GM21515 (cell line): ENCODE data around the gene S100A5.
"Not testable (repeated sequence)": the region's sequence is repeated elsewhere in the genome, so short reads cannot be mapped to it uniquely, and the experiment has no call there.

Source experiments
- ATAC-seq: cut with Tn5 transposase; IDR thresholded peaks from one replicate; pipeline ENCODE4 v1.9.1; 2021; ENCODE audit not compliant: unreplicated experiment

The S100A5 gene

DNA sequence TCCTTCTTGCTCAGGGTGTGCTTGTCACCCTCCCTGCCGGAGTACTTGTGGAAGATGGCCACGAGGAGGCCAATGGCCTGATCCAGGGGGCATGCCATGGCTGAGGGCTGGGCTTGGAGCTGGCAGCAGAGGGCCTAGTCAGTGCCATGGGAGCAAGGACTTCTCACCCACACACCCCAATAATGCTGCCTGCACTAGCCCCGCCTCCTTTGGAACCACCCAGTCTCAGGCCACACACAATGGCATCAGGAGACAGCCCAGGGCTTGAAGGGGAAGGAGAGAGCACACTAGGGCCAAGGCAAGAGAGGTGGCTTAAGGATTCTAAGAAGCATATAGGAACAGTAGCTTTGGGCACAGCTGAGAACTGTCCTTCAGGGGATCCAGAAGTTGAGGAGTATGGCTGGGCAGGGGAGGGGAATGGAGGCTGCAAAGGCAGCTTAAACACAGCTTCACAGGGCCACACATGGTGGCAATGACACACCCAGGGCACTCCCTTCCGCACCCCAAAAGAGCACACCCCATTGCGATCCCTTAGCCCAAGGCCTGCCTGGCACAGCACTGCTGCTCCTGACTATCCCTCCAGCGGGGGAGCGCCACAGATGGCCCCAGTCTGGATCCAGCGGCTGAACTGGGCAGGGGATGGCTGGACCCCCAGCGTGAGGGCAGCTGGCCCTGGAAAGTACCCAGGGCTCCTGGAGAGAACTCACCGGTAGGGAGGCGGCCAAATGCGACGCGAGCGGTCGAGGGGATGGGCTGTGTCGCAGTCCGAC, 5.3 kb downstream of the S100A5 start, which contains the start of gene S100A6:
TSS of gene S100A6 (minus strand) at position 750 of the 770 bp plus-strand sequence. CDS start at position 98, 652 bp downstream.
- no peak for ATAC-seq

GRCh38 chr1:153534925-153535241, 5.9 kb downstream of the S100A5 start:
- ATAC-seq = no peak

DNA sequence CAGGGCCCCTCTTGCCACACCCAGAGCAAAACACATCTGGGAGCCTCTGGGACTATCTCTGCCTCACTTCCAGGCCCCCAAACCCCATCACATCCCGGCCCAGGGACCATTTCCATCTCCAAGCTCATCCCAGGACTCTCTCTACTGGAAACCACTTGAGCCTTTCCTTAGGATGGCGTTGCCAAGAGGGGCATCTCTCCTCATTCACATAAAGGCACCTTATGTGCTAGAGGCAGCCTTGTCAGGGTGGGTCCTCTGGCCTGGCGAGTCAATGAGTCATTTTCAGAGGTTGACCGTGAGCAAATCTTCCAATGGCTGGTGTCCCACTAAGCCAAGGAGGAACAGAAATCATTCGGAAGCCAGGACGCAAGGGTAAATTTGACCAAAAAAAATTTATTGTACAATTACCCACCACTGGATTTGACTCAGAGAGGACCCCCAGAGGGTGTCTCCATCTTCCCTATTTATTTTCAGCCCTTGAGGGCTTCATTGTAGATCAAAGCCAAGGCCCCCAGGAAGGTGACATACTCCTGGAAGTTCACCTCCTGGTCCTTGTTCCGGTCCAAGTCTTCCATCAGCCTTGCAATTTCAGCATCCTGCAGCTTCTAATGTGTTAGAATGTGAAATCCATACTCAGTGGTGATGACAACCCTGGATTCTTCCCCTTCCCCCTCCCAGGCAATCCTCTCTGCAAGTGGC, 6.4 kb downstream of the S100A5 start:
- ATAC-seq = no peak

DNA sequence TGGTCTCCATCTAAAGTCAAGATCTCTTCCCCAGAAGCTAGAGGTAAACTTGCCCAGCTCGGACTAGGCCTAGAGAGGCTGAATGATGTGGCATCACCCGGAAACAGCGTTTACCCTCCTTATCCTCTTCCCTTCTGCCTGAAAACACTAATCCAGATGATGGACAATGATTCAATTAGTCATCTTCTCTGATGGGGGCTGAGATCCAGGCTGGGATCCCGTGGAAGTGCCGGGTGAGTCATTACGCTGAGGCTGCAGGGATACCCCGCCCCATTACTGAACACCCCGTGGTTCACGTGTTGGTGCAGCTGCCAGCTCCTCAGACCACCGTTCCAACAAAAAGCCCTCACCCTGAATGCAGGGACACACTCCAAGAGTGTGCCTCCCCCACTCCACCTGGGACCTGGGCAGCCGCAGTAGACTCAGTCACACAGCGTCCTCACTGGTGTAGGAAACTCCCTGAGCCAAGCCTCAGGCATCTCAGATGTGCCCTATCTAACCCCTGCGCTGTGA, 7.0 kb downstream of the S100A5 start:
- ATAC-seq = no peak

GRCh38 chr1:153532769-153533599, 7.8 kb downstream of the S100A5 start:
- ATAC-seq = no peak

DNA sequence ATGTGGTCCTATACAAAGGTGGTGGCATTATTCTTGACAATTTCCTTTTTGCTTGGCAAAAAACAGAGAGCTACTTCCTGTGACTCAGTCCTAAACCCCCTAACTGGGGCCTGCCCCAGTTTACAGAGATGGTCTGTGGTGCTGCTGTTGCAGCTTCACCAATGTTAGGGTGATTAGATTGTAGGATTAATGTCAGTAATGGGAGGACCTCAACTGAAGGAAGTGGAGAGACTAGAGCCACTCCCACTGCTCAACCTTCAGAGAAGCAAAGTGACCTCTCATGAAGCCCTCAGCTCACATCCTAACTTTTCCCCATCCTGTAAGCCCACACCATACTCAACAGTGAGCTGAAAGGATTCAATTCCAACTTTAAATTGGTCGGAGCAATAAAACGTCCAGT, 8.6 kb downstream of the S100A5 start:
- no peak for ATAC-seq

- no peak for ATAC-seq
Observed at GRCh38 chr1:153531638-153532037, 9.1 kb downstream of the S100A5 start.

- ATAC-seq = no peak
Observed at GRCh38 chr1:153527683-153528040, 13.1 kb downstream of the S100A5 start.

- ATAC-seq = no peak
Observed at GRCh38 chr1:153527023-153527682, 13.6 kb downstream of the S100A5 start.

- ATAC-seq = no peak
Observed at GRCh38 chr1:153526132-153526543, 14.6 kb downstream of the S100A5 start.

GRCh38 chr1:153525088-153525728, 15.5 kb downstream of the S100A5 start:
- no peak for ATAC-seq

DNA sequence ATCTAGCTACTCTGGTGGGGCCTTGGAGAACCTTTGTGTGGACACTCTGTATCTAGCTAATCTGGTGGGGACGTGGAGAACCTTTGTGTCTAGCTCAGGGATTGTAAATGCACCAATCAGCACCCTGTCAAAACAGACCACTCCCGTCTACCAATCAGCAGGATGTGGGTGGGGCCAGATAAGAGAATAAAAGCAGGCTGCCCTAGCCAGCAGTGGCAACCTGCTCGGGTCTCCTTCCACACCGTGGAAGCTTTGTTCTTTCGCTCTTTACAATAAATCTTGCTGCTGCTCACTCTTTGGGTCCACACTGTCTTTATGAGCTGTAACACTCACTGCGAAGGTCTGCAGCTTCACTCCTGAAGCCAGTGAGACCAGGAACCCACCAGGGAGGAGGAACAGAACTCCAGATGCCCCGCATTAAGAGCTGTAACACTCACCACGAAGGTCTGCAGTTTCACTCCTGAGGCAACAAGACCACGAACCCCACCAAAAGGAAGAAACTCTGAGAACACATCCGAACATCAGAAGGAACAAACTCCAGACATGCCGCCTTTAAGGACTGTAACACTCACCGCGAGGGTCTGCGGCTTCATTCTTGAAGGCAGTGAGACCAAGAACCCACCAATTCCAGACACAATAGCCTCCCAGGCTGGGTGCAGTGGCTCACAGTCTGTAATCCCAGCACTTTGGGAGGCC, 18.2 kb downstream of the S100A5 start:
- not testable (repeated sequence) for ATAC-seq

DNA sequence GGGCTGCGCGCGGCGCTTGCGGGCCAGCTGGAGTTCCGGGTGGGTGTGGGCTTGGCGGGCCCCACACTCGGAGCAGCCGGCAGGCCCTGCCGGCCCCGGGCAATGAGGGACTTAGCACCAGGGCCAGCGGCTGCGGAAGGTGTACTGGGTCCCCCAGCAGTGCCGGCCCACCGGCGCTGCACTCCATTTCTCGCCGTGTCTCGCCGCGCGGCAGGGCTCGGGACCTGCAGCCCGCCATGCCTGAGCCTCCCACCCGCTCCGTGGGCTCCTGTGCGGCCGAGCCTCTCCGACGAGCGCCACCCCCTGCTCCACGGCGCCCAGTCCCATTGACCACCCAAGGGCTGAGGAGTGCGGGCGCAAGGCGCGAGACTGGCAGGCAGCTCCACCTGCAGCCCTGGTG, 18.9 kb downstream of the S100A5 start:
- ATAC-seq = not testable (repeated sequence)

GRCh38 chr1:153520818-153521476, 19.8 kb downstream of the S100A5 start:
- no peak for ATAC-seq

DNA sequence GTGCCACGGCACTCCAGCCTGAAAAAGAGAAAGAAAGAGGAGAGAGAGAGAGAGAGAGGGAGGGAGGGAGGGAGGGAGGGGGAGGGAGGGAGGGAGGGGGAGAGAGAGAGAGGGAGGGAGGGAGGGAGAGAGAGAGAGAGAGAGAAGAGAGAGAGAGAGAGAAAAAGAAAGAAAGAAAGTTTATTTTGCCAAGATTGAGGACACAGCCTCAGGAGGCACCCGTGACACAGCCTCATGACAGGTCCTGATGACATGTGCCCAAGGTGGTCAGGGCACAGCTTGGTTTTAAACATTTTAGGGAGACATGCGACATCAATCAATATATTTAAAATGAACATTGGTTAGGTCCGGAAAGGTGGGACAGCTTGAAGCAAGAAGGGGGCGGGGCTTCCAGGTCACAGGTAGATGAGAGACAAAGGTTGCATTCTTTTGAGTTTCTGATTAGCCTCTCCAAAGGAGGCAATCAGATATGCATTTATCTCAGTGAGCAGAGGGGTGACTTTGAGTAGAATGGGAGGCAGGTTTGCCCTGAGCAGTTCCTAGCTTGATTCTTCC, 20.5 kb downstream of the S100A5 start:
- not testable (repeated sequence) for ATAC-seq

DNA sequence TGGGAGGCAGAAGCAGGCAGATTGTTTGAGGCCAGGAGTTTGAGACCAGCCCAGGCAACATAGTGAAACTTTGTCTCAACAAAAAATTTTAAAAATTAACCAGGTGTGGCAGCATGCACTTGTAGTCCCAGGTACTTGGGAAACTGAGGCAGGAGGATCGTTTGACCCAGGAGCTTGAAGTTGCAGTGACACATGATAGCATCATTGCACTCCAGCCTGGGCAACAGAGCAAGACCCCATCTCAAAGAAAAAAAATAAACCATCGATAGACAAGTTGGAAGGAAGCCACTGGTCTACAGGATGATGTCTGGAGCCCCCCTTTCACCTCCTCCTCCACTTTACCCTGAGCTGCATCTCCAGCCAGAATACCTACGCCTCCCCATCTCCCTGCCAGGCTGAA, 21.5 kb downstream of the S100A5 start:
- no peak for ATAC-seq

DNA sequence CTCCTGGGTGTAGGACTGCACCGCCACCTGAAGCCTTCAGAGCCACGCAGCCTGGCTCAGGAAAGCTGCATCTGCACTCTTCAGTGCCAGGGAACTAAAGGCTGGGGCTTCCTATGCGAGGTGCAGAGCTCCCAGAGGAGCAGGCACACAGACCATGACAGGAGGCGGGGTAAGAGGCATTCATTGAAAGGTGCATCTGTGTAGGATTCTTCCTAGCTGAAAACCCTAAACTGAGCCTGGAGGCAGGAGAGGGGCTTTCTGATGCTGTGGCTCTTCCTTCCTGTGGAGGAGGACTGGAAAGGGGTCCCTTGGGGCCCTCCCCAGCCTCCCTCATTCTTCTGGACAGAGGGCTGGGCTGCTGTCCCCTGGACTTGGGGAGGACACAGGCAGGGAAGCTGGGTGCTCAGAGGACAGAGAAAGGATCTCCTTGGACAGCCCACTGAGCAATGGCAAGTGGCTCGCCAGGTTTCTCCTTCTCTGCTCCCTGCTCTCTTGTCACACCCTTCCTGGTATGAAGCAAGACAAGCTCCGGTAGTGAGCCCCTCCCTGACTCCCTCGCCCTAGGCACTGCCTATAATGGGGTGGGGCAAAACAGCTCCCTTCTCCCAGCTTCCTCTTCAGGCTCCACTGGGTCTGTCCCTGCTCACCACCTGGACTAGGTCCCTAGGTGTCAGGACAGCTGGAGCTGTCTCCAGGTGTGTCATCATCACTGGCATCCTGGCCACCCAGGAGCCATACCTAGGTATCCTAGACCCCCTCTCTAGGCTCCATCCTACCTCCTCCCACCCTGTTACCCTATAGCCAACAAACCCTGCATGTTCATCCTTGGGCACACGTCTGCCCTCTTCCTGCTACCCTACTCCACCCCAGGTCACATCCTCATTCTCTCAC, 25.0 kb downstream of the S100A5 start:
- no peak for ATAC-seq

DNA sequence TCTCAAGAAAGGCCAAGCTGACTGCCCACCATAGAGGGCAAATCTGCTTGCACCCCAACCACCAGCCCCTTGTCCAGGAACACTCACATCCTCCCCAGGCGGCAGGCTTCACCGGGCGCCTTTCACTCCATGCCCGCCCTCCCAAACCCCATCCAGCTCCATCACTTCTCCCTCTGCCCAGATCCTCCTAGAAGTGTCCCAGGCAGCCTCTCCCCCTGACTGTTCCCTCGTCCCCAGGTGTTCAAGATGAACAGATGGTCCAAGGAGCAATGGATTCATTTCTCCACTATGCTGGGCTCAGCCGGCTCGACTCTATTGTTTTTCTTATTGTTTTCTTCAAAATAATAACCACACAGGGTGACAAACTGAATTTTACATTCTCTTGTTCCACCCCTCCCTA, 27.1 kb downstream of the S100A5 start:
- ATAC-seq = no peak
